GM19328 (cell line): ENCODE measurements around the gene SLC9A4.
"Not testable (repeated sequence)": the region's sequence is repeated elsewhere in the genome, so short reads cannot be mapped to it uniquely, and the experiment has no call there.

ENCODE experiments used
- ATAC-seq: cut with Tn5 transposase; IDR thresholded peaks from one replicate; pipeline ENCODE4 v1.9.1; 2021; ENCODE audit warnings: mild to moderate bottlenecking, moderate library complexity; ENCODE audit not compliant: unreplicated experiment

The SLC9A4 gene

GRCh38 chr2:102540882-102541281 is 67.9 kb downstream of the SLC9A4 start:
- ATAC-seq: no peak

GRCh38 chr2:102544182-102544581 is 71.2 kb downstream of the SLC9A4 start:
- ATAC-seq: no peak

- no peak for ATAC-seq
Observed at GRCh38 chr2:102547462-102547861, 74.4 kb downstream of the SLC9A4 start.

GRCh38 chr2:102549027-102549426 is 76.0 kb downstream of the SLC9A4 start:
- no peak for ATAC-seq

- ATAC-seq: no peak
Observed at GRCh38 chr2:102550151-102550550, 77.1 kb downstream of the SLC9A4 start.

- ATAC-seq: no peak
Observed at GRCh38 chr2:102551329-102552096, 78.5 kb downstream of the SLC9A4 start.

- no peak for ATAC-seq
Observed at GRCh38 chr2:102553601-102554000, 80.6 kb downstream of the SLC9A4 start.

- ATAC-seq: no peak
Observed at GRCh38 chr2:102558463-102558862, 85.4 kb downstream of the SLC9A4 start.

GRCh38 chr2:102562542-102562941 is 89.5 kb downstream of the SLC9A4 start:
- not testable (repeated sequence) for ATAC-seq

GRCh38 chr2:102575888-102576287 is 102.9 kb downstream of the SLC9A4 start:
- no peak for ATAC-seq

- ATAC-seq: no peak
Observed at GRCh38 chr2:102578376-102578775, 105.3 kb downstream of the SLC9A4 start.

GRCh38 chr2:102581911-102582310 is 108.9 kb downstream of the SLC9A4 start:
- no peak for ATAC-seq

- no peak for ATAC-seq
Observed at GRCh38 chr2:102582845-102583244, 109.8 kb downstream of the SLC9A4 start.
